Right forelimb (tissue), 1 donor: ENCODE data around the gene DNAJC2.
A peak's percentile ranks its signal among the peaks of the same experiment; 100 is the strongest.

Experiments used
- DNase-seq: peaks from one replicate; pipeline ENCODE4 v3.0.0-alpha.2; 2018

Gene DNAJC2, protein sequence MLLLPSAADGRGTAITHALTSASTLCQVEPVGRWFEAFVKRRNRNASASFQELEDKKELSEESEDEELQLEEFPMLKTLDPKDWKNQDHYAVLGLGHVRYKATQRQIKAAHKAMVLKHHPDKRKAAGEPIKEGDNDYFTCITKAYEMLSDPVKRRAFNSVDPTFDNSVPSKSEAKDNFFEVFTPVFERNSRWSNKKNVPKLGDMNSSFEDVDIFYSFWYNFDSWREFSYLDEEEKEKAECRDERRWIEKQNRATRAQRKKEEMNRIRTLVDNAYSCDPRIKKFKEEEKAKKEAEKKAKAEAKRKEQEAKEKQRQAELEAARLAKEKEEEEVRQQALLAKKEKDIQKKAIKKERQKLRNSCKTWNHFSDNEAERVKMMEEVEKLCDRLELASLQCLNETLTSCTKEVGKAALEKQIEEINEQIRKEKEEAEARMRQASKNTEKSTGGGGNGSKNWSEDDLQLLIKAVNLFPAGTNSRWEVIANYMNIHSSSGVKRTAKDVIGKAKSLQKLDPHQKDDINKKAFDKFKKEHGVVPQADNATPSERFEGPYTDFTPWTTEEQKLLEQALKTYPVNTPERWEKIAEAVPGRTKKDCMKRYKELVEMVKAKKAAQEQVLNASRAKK

DNA sequence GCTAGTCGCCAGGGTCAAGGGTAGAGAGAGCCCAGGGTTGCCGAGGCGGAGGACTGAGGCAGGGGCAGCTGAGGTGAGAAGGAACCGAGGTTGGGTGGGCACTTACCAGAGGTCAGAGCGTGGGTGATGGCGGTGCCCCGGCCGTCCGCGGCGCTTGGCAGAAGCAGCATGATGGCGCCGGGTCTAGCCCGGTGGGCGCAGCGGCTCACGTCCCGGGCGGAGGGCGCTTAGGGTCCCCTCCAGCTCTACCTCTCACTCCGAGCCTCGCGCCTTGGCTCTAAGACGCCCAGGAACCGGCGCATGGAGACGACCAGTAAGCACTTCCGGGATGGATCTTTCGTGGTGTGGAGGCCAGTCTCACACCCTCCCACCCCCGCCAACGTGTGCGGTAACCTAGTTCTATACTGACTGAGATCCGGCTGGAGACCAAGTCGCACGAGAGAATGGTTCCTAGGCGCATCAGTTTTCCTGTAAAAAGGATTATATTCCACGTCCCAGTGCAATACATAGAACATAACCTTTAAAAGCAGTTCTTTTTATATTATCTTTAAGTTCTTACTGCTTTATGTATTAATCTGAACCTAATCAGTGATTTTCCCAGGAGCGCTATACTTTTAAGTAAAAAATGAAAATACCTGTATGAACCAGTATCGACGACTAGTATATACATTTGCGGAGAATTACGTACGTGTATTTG lies at the start of gene DNAJC2:
Gene DNAJC2, minus strand, starts transcription at position 315 of the 697 bp plus-strand sequence. Its CDS starts 145 bp downstream, at position 170.
- peak; percentile 90 for DNase-seq

DNA sequence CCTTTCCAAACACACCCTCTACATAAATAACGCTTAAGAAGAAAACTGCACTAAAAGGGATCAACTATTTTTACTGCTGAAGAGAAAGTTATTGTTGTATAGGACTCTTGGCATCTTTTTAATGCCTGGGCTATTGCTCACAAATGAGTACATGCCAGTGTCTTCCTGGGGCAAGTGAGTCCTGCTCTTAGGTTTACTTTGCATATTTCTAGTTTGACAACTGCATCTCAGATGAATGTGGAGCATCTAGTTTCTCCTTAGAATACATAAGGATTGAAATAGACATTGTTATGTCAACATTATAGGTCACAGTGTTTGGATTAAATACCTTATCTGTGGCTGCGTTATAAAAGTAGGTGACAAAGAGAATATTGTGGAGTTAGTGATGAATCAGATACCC lies 47.4 kb upstream of the DNAJC2 start:
- DNase-seq, result no peak

DNA sequence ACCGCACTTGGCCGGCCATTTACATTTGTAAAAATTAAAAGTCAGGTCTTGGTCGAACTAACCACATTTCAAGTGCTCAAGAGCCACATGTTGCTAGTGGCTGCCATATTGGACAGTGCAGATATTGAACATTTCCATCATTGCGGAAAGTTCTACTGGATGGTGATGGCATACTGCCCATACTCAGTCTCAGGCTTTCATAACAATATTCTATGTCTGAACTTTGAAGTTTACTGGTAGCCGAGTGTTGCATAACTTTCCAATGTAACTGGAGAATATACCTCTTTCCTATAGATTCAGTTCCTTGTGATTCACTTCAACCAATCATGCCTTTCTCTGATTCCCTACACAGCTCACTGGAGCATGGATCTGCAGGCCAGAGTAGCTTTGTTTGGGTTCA lies 46.6 kb upstream of the DNAJC2 start:
- no peak for DNase-seq

DNA sequence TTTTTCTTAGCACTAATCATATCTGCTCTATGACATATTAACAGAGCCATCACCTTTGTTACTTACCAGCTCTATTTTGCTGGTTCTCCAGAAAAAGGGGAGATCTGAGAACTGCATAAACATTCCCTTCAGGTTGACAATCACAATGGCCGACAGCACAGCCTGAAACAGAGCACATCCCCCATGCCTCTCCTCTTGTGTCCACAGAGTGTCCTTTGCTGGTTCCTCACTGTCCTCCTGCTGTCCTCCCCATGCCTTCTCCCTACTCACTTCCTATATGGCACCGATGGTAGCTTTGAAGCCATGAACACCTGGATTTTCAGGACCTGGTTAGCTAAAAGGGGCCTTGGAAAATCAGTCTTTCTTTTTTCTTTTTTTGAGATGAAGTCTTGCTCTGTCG lies 44.7 kb upstream of the DNAJC2 start:
- no peak for DNase-seq

DNA sequence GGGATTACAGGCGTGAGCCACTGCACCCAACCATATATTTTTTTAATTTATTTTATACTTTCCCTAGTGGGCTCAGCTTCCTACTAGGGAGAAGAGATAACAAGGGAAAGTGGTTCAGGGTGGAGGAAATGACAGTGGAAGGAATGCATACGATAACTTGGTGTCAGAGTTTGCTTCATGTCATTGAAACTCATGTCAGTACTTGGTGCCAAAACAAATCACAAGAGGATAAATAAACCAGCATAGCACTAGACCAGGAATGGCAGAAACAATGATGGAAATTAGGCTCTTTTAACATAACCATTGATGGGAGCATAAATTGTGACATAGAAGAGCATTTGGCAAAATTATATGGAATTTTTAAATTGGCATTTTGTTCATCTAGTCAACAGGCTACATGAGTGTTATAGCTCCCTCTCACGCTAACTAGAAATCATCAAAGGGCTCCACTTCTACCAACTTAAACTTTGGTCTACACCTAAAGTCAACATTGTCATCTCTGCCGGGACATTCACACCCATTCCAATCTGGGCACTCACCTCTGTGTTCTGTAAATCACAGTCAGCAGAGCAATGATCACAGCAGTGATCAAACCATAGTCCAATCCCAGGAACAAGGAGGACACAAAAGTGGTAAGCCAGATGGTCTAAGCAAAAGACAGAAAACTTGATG lies 44.0 kb upstream of the DNAJC2 start:
- DNase-seq, result no peak

DNA sequence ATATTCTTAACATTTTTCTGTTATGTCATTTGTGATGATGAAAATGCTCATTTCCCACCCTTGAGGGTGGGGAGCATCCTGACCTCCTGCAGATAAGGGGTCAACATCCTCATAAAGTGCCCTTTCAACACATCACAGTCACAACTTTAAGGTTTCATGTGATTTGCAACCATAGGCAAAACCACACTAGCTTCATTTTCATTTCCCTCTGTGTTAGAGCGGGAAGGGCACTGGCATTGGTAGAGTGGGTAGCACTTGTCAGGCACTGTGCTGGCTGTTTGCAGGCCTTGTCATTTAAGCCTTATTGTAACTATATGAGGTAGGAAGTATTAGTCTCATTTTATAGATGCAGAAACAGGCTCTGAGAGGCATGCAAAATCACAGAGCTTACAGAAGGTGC lies 42.7 kb upstream of the DNAJC2 start:
- DNase-seq, result no peak

DNA sequence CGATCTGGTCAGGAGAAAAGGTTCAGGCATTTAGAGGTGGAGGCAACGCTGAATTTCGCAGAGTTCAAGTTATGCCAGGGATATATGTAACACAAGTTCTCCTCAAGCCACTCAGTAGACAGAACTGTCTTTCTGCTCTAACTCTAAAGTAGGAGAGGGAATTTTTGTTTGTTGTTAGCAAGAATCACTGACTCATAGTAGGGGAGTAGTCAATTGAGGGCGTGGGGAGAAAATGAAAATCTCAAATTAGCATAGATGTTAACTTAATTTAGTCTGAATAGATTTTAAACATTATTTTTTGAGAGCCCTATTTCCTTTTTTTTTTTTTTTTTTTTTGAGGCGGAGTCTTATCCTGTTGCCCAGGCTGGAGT lies 37.5 kb upstream of the DNAJC2 start:
- no peak for DNase-seq

DNA sequence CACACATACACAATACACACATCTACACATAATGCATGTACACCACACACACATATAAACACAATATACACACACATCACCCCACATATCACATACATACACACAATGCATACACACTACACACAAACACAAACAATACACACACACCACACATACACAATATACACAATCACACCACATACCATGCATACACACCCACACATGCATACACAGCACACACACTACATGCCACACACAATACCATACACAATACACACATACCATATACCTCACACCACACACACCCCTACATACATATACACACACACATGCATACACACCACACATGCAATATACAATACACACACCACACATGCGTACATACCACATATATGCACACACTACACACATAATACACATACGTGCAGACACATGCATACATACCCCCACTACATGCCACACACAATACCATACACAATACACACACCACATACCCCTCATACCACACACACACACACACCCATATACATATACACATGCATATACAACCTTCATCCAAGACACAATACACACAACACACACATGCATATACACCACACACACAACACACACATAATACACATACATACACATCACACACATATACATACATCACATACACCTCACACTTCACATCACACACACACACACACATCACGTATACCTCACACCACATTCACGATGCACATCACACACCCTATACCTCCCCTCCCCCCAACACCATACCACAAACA lies 36.9 kb upstream of the DNAJC2 start:
- DNase-seq, result no peak

DNA sequence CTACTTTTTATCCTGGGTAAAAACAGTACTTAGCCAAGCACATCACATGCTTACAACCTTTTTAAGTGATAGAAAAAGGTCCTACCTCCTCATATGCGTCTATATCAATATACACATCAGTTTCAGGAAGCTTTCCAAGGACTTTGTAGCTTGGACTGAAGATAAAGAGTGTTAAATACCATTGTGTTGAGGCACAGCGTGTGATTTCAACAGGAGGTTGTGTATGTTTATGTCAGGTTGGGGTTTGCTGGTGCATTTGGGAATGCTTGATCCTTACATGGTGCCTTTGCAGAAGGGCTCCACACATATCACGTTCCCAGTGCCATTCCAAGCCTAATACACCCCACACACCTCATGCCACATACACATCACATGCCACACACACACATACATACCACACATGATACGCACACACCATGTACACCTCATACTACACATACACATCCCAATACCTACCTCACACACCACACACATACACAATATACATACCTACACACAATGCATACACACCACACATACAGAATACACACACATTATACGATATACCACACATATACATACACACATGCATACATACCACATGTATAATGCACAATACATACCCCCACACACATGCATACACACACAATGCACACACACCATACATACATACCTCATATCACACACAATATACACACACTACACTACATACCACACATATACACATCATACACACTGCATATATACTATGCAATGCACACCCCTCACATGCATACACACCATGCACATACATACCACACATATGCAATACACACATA lies 36.0 kb upstream of the DNAJC2 start:
- DNase-seq, result no peak

DNA sequence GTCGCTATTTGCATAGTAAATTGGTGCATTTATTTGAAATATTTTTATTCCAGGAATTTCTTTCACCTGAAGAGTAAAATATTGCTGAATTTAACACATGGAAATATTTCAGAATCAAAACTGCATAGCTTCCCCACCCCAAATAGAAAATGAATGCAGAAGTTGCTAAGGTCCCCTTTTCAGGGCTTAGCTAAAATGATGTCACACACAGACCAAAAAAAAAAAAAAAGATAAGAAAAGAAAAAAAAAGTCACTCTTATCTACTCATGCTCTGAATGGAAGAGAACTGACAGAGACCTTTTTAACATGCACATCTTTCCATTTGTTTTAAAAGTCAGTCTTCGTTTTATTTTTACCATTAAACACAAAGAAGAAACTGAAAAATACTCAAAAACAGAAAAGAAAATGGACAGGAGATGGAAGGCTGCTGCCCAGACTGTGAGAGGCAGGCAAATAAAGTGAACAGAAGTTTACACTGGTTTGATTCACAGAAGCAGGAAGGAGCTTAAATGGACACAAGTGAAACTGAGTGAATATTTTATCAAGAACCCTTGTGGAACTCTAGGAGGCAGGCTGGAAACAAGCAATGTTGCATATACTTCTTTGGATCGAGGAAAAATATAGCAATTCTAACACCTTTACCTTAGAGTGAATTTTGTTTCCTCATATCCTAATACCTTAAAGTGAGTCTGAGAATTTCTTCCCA lies 34.9 kb upstream of the DNAJC2 start:
- no peak for DNase-seq

DNA sequence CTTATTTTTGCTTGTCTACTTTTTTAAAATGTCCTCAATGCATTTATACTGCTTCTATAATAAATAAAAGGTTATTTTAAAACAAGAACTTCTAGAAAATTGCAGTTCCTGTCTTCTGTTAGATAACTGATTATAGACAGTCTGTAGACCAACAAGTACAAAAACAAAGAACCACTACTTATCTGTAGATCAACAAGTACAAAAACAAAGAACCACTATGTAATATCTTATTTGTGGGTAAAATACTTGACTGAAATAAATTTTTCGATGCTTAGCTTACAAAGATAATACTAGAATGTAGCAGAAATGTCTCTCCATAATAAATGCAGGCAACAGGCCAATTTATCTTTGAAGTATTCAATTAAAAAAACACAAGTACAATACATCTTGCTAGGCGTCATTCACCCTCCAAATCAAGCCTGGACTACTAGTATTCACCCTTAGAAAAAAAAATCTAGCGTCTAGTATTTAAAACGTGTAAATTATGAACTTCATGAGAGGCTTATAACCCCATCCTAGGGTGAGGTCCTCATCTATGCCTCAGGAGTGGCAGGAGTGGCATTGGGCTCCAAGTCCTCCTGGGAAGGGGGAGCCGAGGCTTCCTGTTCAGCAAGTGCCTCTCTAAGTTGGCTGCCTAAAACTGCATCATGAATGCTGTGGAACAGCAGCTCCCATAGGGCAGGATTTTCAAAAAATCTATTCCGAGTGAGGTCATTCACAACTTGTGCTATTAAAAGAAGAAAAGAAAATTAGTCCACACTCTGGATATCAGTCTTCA lies 29.5 kb upstream of the DNAJC2 start:
- DNase-seq, result no peak

DNA sequence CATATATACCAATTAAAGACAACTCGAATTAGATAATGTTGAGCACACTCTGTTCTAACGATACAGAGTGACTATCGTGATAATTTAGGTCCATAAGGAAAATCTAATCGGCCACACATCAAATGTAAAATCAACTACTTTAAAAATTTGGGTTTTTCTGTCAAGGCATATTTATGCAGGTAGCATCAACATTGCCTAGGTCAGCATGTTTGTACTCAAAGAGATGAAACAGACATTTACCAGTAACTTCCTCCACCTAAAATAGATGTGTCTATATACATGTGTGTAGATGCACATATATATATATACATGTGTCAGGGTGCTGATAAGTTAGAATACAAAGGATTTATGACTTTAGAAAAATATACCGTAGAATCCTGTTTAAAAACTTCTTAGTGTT lies 24.9 kb upstream of the DNAJC2 start:
- no peak for DNase-seq

DNA sequence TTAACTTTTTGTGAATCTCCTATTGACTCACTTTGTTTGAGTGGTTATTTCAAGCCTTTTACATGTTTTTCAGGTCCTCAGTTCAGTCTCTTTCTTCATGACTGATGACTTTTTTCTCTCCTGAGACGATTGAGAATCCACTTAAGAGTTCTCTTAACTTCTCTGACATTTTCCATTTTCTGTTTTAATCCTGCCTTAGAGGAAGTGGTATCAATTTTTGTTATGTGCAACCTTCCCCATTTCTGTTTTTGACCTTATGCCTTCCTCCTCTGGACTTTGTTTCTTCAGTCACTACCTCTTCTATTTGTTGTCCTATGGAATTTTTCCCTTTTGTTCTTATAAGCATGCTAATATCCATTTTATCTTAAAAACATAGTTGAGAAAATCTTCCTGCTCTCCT lies 5.2 kb upstream of the DNAJC2 start:
- DNase-seq, result no peak

DNA sequence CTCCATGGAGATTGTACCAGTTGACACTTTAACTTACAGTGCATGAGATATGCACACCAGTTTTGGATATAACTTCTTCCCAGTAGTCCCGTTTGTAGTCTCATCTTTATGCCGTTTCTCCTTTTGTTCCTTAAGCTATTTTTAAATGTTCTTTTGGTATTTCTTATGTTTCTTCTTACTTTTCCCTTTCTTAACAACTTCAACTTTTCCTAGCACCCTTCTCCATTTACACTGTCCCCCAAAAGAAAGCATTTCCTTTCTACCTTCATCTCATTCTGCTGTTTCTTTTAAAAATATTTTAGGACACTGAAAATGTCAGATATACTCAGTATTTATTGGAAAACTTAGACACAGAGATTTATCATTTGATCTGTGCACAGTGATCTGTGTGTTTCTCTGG lies 4.4 kb upstream of the DNAJC2 start:
- no peak for DNase-seq

DNA sequence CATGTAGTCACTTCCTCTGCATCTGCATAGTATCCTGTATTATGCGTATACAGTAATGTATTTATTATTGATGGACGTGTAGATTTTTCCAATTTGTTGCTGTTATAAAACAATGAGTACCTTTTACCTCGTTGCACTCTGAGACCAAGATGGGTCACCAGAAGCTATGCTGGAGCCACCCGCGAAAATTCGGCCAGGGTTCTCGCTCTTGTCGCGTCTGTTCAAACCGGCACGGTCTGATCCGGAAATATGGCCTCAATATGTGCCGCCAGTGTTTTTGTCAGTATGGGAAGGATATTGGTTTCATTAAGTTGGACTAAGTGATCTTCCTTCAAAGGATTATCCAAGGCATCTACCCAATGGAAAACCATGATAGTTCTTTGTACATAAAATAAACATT lies 3.9 kb upstream of the DNAJC2 start:
- no peak for DNase-seq

DNA sequence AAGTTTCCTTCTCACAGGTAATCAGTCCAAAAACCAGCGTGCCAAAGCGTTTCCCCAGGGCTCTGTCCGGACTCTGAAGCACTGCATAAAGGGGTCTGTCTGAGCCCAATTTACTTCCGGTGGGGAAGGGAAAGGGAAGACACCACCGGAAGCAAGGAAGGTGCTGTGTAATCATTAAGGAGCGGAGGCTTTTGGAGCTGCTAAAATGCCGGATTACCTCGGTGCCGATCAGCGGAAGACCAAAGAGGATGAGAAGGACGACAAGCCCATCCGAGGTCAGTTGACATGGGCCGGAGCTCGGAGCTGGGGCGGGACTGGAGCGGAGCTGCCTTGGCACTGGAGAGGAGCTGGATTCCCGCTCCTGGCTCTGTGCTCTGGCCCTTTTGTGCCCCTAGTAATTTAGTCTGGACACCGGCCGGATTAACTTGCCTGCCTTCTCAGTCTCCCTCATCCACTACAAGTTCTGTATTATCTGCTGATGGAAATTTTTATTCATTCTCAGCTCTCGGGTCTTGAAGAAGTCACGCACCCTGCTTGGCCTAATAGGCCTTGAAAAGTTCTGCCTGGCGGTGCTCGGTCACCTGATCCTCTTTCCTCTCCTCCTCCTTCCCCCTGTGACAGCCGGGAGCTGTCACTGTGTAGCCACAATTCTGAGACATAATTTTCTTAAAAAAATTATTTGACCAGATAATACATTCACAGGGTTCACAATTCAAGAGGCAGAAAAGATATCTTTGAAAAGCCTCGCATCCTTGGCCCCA lies 3.1 kb upstream of the DNAJC2 start, which contains the start of gene PSMC2:
Gene PSMC2, plus strand, starts transcription at position 137 of the 761 bp plus-strand sequence. Its CDS starts 69 bp downstream, at position 206.
- peak; percentile 92 for DNase-seq

DNA sequence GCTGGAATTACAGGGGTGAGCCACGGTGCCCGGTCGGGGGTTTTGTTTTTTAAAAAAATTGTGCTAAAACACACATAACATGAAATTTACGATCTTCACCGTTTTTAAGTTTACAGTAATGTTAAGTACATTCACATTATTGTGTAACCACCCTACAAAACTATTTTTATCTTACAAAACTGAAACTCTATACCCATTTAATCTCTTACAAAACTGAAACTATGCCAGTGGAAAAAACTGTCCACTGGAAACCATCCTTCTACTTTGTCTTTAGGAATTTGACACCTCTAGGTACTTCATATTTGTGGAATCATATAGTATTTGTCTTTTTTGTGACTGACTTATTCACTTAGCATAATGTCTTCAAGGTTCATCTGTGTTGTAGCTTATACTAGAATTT lies 1.8 kb upstream of the DNAJC2 start:
- no peak for DNase-seq

DNA sequence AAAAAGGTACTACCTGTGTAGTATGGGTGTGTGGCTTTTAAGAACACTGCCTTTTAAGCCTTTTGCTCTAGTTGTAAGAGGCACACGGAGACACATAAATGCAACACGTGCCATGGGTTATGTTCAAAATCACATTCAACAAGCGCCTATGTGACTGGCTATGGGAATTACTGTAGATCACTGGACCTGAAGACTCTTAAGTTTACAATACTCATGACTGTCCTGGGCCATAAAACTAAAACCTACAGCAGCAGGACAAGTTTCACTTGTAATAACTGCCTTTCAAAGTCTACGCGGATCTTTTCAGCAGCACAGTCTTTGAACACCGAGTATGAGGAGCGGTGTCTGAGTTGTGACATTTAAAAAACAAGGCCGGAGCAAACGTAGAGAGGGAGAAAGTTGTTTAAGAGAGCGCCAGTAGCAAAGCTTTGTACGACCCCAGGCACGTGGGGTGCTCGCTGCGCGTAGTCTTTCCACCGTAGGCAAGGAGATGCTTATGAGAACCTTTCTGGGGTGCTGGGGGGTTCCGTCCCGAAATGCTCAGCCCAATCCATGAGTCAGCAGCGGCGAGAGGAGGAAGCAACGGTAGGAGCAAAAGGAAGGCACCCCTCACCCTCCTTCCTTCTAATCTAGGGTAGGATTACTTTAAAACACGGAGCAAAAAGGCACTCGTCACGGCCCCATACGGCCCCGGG lies 662 bp downstream of the DNAJC2 start:
- DNase-seq, result no peak

DNA sequence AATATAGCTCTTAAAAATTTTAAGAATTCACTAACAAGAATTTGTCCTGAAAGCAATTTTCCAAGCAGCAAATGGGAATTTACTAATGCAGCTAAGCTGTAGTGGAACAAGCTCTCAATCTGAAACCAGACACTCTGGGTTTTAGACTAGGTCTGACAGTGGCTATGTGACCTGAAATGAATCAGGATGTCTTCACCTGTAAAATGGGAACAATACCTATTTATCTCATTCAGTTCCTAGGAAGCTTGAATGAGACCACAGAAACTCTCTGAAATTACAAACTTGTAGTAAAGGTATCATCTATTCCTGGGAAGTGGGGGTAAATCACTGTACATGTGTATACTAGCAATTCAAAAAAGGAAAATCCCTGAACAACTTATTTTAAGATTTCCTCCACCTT lies 1.2 kb downstream of the DNAJC2 start:
- DNase-seq, result no peak
